Activated CD4-positive, alpha-beta T cell treated with anti-CD3 and anti-CD28 coated beads, Interleukin-2, amount 10 ng/mL, durations not matched to agents 7 days and 5 days (primary cell): ENCODE data around the gene KLHDC4. TPM values are rescaled to one million over a fixed set of nuclear protein-coding genes. Genes with fewer than 3 reads are reported as not detected.

Experiments used
- CTCF ChIA-PET: fragments of 350-600 bp; sonication (Branson Sonifier 250); formaldehyde crosslinking; loops from one replicate; lab custom pipeline; 2021; ENCODE audit warnings: antibody characterized with exemption; lab: Charles Lee
- POLR2A ChIA-PET: fragments of 350-600 bp; sonication (Branson Sonifier 250); formaldehyde crosslinking; loops from one replicate; lab custom pipeline; 2021; ENCODE audit warnings: antibody characterized with exemption; lab: Charles Lee
- DNase-seq: peaks from one replicate; pipeline ENCODE4 v3.0.0-alpha.2; 2020
- H3K27ac Mint-ChIP-seq: one replicate; pipeline ENCODE4 v1.8.0; 2021; ENCODE audit warnings: mild to moderate bottlenecking, moderate library complexity, mixed read lengths
- H3K27me3 Mint-ChIP-seq: one replicate; pipeline ENCODE4 v1.8.0; 2021; ENCODE audit warnings: mixed read lengths
- H3K36me3 Mint-ChIP-seq: one replicate; pipeline ENCODE4 v1.8.0; 2021; ENCODE audit warnings: low read depth, mixed read lengths
- H3K4me1 Mint-ChIP-seq: one replicate; pipeline ENCODE4 v1.8.0; 2021; ENCODE audit warnings: mixed read lengths
- H3K4me3 Mint-ChIP-seq: one replicate; pipeline ENCODE4 v1.8.0; 2021; ENCODE audit warnings: mild to moderate bottlenecking, moderate library complexity, mixed read lengths
- H3K9me3 Mint-ChIP-seq: one replicate; pipeline ENCODE4 v1.8.0; 2021; ENCODE audit warnings: mixed read lengths
- total RNA-seq, 2 experiments: library from RNA; stranded (reverse); gene quantifications; one replicate each; pipeline ENCODE4 v1.2.3, GENCODE V29; 2021

The KLHDC4 gene
- total RNA-seq, 2 experiments from 2014 or later, result 83.2 to 102 TPM

GRCh38 chr16:87665193-87665592, 100.6 kb downstream of the KLHDC4 start:
- Mint-ChIP-seq H3K27me3 (no peaks in the 10 kb centered on the region), H3K9me3 (no peaks in the 10 kb centered on the region), H3K27ac (no peak overlapping the region), H3K36me3 (no peaks in the 10 kb centered on the region), H3K4me3 (no peak overlapping the region), H3K4me1 (peaks cover 7% of the 10 kb centered on the region)
- POLR2A ChIA-PET, result no interaction called here
- CTCF ChIA-PET, result interaction anchor here (1.3 kb wide), 1 partner anchor 29 kb away, joined by 4 read pairs; no protein-coding TSS in a partner anchor
- DNase-seq, result no peak

GRCh38 chr16:87664792-87665191, 101.0 kb downstream of the KLHDC4 start:
- ChIA-PET CTCF (interaction anchor here (1.3 kb wide), 1 partner anchor 28 kb away, joined by 4 read pairs; no protein-coding TSS in a partner anchor), POLR2A (no interaction called here)
- H3K4me3 Mint-ChIP-seq, result no peak overlapping the region
- no peak overlapping the region for H3K27ac Mint-ChIP-seq
- H3K4me1 Mint-ChIP-seq, result peaks cover 7% of the 10 kb centered on the region
- no peaks in the 10 kb centered on the region for H3K9me3 Mint-ChIP-seq
- no peaks in the 10 kb centered on the region for H3K27me3 Mint-ChIP-seq
- H3K36me3 Mint-ChIP-seq, result no peaks in the 10 kb centered on the region
- no peak for DNase-seq

DNA sequence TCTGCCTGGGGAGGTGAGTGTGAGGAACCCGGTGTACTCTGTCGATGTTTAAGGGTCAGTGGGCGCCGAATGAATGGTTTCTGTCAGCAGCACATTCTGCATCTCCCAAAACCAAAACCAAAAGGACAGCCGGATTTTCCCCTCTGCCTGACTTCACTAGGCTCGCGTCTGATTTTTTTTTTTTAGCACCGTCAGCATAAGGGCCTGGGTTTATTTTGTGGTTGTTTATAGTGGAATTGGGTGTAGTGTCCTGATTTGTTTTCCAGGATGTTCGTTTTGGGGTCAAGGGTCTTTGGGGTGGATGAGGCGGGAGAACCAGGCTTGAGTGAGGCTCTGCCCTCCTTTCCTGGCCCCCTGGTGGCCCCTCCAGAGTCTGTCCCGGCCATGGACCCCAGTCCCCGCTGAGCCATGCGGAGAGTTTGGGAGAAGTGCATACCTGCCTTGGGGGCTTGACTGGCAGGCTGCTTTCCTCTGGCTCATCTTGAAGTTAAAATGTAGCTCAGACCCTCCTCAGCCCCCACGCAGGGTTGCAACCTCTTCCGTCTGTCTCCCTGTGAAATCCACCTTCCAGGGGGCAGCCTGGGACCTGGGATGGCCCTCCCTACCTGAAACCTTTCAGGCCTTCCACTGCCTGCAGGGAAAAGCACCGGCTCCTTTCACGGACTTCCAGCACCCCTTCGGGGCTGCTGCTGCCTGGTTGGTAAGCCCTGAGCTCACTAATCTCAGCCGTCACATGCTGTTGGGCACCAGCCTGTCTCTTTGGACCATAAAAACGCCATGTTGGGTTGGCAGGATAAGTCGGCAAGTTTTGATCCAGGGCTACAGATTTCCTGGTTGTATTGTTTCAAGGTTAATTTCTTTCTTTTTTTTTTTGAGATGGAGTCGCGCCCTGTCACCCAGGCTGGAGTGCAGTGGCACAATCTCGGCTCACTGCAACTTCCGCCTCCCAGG, 103.3 kb downstream of the KLHDC4 start:
- Mint-ChIP-seq H3K4me3 (no peak overlapping the region), H3K27ac (no peak overlapping the region), H3K36me3 (no peaks in the 10 kb centered on the region), H3K9me3 (no peaks in the 10 kb centered on the region), H3K4me1 (peaks cover 7% of the 10 kb centered on the region), H3K27me3 (no peaks in the 10 kb centered on the region)
- ChIA-PET CTCF (interaction anchor here (1.1 kb wide), 1 partner anchor 25 kb away, joined by 5 read pairs; no protein-coding TSS in a partner anchor), POLR2A (no interaction called here)
- no peak for DNase-seq

GRCh38 chr16:87661561-87661960, 104.2 kb downstream of the KLHDC4 start:
- no peak overlapping the region for H3K4me3 Mint-ChIP-seq
- no peaks in the 10 kb centered on the region for H3K36me3 Mint-ChIP-seq
- ChIA-PET CTCF (no interaction called here), POLR2A (no interaction called here)
- H3K4me1 Mint-ChIP-seq, result peaks cover 7% of the 10 kb centered on the region
- H3K9me3 Mint-ChIP-seq, result no peaks in the 10 kb centered on the region
- H3K27me3 Mint-ChIP-seq, result no peaks in the 10 kb centered on the region
- DNase-seq, result peak; percentile 39
- no peak overlapping the region for H3K27ac Mint-ChIP-seq

DNA sequence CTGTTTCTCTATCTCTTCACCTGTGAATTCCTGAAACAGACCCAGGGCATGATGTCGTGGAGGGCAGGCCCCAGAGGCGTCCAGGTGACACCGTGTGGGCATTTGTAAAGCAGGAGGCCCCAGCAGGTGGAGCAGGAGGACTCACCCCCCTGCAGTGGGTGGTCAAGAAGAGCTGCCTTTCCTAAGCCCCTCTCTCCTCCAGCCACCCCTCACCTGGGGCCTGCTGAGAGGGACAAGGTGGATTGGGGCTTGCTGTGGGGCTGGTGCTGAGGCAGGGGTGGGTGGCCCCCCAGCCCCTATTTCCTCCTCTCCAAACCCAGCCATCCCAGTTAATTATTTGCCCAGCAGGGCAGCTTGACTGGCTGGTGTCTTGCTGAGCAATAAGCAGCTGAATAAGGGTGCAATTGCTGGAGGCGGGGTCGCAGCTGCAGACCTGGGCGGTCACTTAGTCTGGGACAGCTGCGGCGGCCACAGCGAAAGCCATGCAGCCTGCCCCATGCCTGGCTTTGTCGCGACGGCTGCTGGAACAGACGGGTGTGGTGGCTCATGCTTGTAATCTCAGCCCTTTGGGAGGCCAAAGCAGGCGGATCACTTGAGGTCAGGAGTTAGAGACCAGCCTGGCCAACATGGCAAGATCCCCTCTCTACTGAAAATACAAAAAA, 107.1 kb downstream of the KLHDC4 start:
- ChIA-PET CTCF (interaction anchor here (1.8 kb wide), 1 partner anchor 23 kb away, joined by 5 read pairs; no protein-coding TSS in a partner anchor), POLR2A (no interaction called here)
- H3K4me3 Mint-ChIP-seq, result no peak overlapping the region

More for the DNA sequence above, 107.1 kb downstream of the KLHDC4 start:
- Mint-ChIP-seq H3K9me3 (no peaks in the 10 kb centered on the region), H3K4me1 (peaks cover 4% of the 10 kb centered on the region), H3K27me3 (no peaks in the 10 kb centered on the region), H3K36me3 (no peaks in the 10 kb centered on the region), H3K27ac (no peak overlapping the region)
- no peak for DNase-seq

Other genes with a start within 250 kb of the KLHDC4 start
- gene JPH3, start 163.5 kb downstream of the KLHDC4 start, total RNA-seq, result not detected
- gene SLC7A5, start 103.5 kb upstream of the KLHDC4 start, total RNA-seq, result 10 to 100 TPM; 73.1 to 77.1 TPM
- not detected for gene CA5A, start 170.5 kb upstream of the KLHDC4 start, total RNA-seq
- gene BANP, start 185.4 kb upstream of the KLHDC4 start, total RNA-seq, result 10 to 100 TPM; 43.2 to 45.5 TPM